NCI-H345 treated with DMSO at 0.1 percent for 48 hours (cell line): ENCODE measurements around the gene ARHGEF1.

Source experiments
- DNase-seq: peaks from one replicate; lab custom pipeline; 2025; ENCODE audit not compliant: unreplicated experiment; lab: John Stamatoyannopoulos, UW

The ARHGEF1 gene

GRCh38 chr19:41883463-41883820, 458 bp downstream of the ARHGEF1 start:
- DNase-seq: no peak

GRCh38 chr19:41883821-41884733, 1.1 kb downstream of the ARHGEF1 start:
- DNase-seq: peak; percentile 78

DNA sequence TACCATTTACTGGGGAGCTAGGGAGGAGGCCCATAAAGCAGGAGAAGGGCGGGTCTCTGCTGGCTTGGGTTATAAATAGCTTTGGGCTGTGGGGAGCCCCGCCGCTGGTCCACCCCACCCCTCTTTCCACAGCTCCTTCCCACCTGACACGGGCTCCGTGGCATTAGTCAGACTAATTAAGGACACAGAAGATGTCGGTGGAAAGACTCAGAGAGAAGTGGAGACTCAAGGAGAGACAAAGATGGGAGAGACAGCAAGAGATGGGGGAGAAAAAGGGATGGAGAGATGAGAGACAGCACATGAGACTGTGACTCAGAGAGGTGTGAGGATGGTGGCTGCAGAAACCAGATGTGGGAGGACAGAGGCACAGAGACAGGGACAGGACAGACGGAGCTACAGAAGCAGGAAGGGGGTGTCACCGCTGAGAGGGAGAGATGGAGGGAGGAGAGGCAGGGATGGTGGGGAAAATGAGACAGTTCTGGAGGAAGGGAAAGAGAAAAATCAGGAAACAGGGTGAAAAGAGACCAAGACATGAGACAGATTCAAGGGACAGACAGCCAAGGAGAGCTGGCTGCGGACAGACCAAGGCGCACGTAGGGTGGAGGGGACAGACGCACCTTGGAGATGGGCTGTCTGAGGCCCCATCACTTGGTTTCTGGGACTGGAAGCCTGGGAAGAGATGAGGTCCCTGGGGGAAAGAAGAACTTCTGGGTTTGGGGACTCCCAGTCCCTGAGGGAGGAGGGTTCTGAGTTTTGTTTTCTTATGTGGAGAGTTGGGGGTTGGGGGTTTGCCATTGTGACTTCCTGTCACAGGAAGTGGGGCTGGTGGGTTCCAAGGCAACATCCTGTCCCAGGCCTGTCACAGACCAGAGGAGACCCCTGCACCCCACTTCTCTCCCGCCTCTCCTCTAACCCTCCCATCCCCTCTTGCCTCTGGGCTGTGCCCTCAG, 4.1 kb downstream of the ARHGEF1 start:
- no peak for DNase-seq

DNA sequence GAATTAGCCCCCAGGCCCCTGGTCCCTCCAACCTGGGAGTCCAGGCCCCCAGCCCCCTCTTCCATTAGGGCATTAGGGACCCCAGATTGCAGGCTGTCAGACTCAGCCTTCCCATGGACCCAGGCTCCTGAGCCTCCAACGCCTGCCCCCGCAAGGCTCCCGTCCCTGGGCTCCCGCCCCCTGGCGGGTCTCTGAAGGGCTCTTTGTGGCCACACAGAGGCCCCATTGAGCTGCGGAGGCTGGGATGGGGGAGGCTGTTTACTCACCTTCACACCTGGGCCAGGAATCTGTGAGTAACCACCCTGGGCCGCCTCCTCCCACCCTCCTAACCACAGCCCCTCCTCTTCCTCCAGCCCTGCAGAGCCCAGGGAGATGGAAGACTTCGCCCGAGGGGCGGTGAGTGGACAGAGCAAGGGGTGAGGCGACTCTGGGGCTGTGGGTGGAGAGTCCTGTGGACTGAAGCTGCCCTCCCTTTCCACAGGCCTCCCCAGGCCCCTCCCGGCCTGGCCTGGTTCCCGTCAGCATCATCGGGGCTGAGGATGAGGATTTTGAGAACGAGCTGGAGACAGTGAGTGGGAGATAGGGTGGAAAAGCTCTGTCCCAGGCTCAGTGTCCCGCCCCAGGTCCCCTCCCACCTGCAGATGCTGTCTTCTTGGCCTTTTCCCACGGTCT, 4.9 kb downstream of the ARHGEF1 start:
- DNase-seq: no peak

GRCh38 chr19:41888926-41889325, 5.9 kb downstream of the ARHGEF1 start:
- no peak for DNase-seq

DNA sequence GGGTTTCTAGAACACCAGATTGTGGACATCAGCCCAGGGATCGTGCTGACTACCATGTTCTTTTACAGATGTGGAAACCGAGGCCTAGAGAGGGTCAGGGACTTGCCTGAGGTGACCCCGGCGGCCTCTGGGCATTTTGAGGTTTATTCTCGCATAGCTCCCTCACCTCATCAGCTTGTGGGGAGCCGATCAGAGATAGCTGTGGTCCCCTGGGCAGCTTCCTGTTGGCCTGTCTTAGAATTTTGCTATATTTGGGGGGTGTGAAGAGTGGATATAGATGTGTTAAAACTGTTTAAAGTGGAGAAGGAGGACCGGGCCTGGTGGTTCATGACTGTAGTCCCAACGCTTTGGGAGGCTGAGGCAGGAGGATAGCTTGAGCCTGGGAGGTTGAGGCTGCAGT, 6.9 kb downstream of the ARHGEF1 start:
- DNase-seq: no peak

GRCh38 chr19:41890936-41891335, 8.0 kb downstream of the ARHGEF1 start:
- no peak for DNase-seq

DNA sequence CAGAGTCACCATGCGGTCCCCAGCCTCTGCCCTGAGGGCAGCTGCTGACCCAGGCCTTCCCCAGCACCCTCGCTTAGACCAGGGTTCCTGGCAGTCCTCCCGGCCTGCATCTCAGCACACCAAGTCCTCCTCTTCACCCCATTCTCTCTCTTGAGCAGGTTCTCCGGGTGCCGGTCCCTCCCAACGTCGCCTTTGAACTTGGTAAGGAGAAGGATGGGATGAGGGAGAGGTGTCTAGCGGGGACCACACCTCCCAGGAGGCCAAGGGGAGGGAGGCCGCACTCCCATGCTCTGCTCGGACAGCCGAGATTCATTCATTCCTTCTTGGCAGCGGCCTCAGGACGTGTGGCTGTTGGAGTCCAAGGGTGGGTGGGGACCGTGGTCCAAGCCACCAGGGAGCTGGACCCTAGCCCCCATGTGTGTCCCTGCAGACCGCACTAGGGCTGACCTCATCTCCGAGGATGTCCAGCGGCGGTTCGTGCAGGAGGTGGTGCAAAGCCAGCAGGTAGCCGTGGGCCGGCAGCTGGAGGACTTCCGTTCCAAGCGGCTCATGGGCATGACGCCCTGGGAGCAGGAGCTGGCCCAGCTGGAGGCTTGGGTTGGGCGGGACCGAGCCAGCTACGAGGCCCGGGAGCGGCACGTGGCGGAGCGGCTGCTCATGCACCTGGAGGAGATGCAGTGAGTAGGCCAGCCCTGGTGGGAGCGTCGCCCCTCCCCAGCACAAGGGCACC, 9.4 kb downstream of the ARHGEF1 start:
- DNase-seq: no peak

- DNase-seq: no peak
These were observed 10.9 kb downstream of the ARHGEF1 start for GRCh38 chr19:41893899-41894298.

DNA sequence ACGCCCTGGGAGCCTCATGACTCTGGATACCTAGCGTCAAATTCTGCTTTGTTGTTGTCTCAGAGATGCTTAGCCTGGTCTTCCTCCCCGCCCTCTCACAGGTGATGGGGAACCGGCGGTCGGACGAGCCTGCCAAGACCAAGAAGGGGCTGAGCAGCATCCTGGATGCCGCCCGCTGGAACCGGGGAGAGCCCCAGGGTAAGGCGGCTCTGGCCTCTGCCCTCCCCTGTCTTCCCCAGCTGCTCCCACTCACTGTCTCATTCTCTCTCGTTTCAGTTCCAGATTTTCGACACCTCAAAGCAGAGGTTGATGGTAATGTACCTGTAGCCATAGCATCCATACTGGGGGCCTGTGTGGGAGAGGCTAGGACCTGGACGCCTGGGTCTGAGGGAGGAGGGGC, 11.4 kb downstream of the ARHGEF1 start:
- DNase-seq: no peak

DNA sequence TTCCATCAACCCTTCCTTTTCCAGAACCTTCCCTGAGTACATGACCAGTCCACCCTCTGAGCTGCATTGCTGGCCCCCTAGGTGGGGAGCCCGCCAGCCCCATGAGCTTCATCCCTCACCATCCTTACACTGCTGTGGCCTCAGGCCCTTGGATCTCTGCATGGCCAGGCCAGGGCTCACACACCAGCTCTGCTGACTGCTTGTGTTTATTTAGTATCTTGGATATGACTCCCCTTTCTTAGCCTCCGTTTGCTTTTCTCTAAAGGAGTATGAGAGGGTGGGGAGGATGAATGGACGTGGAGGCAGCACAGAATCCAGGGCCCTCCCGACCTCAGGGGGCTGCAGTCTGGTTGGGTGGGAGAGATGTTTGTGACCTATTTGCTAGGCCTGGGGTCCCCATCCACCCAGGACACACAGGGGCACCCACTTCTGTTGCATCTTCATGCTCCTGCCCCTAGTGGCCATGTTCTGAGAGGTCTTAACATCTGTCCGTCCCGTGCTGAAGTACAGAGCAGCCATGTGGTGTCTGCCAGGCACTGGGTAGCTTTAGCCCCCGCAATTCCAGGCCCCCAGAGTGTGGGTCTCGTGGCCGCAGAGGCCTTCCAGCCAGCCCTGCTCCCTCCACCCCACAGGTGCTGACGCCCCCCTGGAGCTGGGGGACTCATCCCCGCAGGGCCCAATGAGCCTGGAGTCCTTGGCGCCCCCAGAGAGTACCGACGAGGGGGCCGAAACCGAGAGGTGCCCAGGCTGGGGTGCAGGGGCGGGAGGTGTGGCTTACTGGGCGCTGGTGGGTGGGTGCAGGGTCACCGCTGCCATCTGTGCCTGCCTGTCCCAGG, 13.0 kb downstream of the ARHGEF1 start:
- DNase-seq: no peak

DNA sequence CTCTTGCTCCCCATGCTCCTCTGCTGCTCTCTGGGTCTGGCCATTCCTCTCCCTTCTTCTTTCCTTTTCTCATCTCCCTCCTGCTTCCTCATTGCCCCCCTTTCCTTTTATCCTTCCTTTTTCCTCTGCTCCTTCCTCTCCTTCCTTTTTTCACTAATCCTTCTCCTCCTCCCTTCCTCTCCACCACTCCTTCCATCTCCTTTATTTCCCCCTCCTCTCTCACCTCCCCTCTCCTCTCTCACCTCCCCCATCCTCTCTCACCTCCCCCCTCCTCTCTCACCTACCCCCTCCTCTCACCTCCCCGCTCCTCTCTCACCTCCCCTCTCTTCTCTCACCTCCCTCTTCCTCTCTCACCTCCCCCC, 13.6 kb downstream of the ARHGEF1 start:
- DNase-seq: no peak

DNA sequence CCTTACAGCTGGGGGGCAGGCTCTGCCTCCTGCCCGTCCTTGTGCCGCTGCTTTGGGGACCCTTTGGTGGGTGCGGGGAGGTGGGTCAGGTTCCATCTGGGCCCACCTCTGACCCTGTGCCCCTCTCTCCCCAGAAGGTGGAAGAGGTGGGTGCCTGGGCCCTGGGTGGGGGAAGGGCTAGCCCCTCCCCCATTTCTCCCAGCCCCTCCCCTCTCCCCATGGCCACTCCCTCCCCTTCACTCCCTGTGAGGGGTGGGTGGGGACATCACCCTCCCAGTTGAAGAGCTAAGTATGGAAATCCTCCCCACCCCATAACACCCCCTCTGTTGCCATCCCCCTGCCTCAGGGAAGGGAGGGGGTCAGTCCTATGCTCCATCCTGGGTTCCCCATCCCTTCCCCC, 14.2 kb downstream of the ARHGEF1 start:
- no peak for DNase-seq

DNA sequence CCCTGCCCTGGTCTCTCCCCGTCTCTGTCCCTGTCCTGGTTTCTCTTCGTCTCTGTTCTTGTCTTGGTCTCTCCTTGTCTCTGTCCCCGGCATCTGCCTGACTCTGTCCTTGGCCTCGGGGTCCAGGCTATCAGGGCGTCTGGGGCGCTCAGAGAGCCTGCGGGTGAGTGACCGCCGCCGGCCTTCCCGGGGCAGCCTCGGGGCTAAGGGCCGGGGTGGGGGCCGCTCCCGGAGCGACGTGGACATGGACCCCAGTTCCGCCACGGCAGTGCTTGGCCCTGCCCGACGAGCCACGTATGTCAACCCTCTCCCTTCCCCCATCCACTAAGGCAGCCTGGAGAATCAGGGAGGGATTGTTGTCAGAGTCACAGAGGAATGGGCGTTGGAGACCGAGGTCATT, 14.8 kb downstream of the ARHGEF1 start:
- DNase-seq: no peak

DNA sequence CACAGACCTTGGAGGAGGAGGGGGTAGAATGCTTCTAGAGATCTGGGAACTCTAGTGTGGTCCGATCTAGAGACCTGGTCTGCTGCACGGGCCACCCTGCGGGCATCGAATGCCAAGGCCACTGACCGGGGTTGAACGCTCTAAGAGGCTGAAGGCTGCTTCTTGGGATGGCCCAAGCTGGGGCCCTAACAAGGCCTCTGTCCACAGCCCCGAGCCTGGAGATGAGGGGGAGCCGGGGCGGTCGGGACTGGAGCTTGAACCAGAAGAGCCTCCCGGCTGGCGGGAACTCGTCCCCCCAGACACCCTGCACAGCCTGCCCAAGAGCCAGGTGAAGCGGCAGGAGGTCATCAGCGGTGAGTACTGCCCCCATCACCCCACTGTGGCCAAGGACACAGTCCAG, 15.3 kb downstream of the ARHGEF1 start:
- DNase-seq: no peak

- DNase-seq: no peak
These were observed 18.9 kb downstream of the ARHGEF1 start for GRCh38 chr19:41901707-41902360.

DNA sequence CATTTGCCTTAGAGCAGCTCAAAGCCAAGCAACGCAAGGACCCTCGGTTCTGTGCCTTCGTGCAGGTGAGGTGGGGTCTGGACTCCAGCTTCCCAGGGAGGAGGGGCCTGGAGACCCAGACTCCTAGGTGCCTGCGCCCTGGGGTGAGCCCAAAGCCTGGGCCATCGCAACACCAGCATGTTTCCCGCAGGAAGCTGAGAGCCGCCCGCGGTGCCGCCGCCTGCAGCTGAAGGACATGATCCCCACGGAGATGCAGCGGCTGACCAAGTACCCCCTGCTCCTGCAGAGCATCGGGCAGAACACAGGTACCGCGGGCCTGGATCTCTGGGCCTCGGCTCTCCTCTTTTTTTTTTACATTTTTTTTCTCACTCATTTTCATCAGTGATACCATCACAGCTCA, 19.6 kb downstream of the ARHGEF1 start:
- DNase-seq: no peak

- no peak for DNase-seq
These were observed 20.4 kb downstream of the ARHGEF1 start for GRCh38 chr19:41903193-41903953.
